ENCODE measurements around the gene CD247. TPM values are rescaled to one million over a fixed set of nuclear protein-coding genes. Genes with fewer than 3 reads are reported as not detected.
"Not testable (repeated sequence)": the region's sequence is repeated elsewhere in the genome, so short reads cannot be mapped to it uniquely, and the experiment has no call there.

The CD247 gene
- polyA plus RNA-seq, 2 of the 4 experiments (the other 2 are of a cell fraction), result 0.10 to 0.27 TPM

DNA sequence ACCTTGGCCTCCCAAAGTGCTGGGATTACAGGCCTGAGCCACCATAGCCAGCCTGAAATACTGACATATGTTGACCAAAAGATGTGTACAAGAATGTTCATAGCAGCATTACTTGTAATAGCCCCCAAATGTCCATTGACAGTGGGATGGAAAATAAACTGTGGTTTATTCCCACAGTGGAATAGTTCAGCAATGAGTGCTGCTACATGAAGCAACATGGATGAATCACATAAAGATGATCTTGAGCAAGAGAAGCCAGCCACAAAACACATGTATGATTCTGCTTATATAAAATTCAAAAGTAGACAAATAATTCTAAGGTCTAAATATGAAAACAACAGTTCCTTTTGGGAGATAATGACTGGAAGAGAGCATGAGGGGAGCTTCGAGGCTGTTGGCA is 44.4 kb upstream of the CD247 start:
- 41% methylated on average over 1 of the region's 1 CpG for WGBS (ENCODE audit: missing lambda C conversion rate)
- ChIA-PET POLR2A (no interaction called here), CTCF (interaction anchor here (0.6 to 1.3 kb wide), 3 partner anchors 12 to 652 kb away, joined by 3 to 4 read pairs (median 3); no protein-coding TSS in a partner anchor)
- Histone ChIP-seq H3K4me2 (no peak overlapping the region), H3K4me3 (no peak overlapping the region), H3K27ac (no peak overlapping the region), H3K4me1 (peaks cover 13% of the 10 kb centered on the region; the same call in 2 of the 3 replicates), H3K9me3 (no peaks in the 10 kb centered on the region)
- ATAC-seq, result no peak
- no peak for DNase-seq (ENCODE audit: low read depth in 1 of 2, low spot score in 1 of 2)
- TF ChIP-seq FOSB (CRISPR knock-in tag; IDR thresholded peaks at IDR 0.05), result no peak
- no peak for FAIRE-seq

DNA sequence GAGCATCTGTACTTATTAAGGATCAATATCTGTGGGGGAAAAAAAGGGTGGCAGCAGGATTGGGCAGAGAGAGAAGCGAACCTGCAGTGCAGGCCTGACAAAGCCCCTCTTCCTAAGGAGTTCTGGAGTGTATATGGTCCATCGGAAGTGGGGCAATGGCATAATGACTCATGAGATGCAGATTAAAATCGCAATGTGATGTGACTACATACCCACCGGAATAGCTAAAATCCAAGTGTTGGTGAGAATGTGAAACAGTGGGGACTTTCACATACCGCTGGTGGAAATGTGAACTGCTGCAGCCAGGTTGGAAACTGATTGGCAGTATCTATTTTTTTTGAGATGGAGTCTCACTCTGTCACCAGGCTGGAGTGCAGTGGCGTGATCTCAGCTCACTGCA is 43.4 kb upstream of the CD247 start:
- CTCF ChIA-PET, result interaction anchor here (1.0 to 1.2 kb wide), 3 partner anchors 13 to 161 kb away, joined by 3 read pairs; no protein-coding TSS in a partner anchor

GRCh38 chr1:167555971-167556714 is 37.8 kb upstream of the CD247 start:
- Histone ChIP-seq H3K4me3 (no peak overlapping the region), H3K4me2 (0 out of 3 replicates have a peak overlapping the region, but pooled peaks have one; percentile 2), H3K4me1 (peaks cover 9% of the 10 kb centered on the region; the same call in 1 of the 3 replicates), H3K9me3 (no peaks in the 10 kb centered on the region), H3K27ac (no peak overlapping the region)
- DNase-seq (ENCODE audit: low read depth in 1 of 2, low spot score in 1 of 2) (peak; percentile 72 to 79), ATAC-seq (peak in 1 of 2 experiments; percentile 41; a peak in 3 of 6 replicates), FAIRE-seq (peak; percentile 91)
- CTCF ChIA-PET, result interaction anchor here (0.6 to 3.6 kb wide), 22 partner anchors 9 to 337 kb away, joined by 3 to 28 read pairs (median 4); partner anchors contain the start of gene POU2F1
- TF ChIP-seq CHD2 (IDR thresholded peaks at IDR 0.05; ENCODE audit: low read length, partially characterized antibody) (no peak), RNF2 (IDR thresholded peaks at IDR 0.05; ENCODE audit: borderline replicate concordance, low read depth) (no peak), CEBPB (IDR thresholded peaks at IDR 0.05) (peak; percentile 69 to 87; a peak in 3 of 4 replicates), RAD21 (conservative IDR thresholded peaks at IDR 0.05 in 1 of 2, IDR thresholded peaks at IDR 0.05 in 1 of 2) (peak; percentile 58 to 61), FOSL2 (IDR thresholded peaks at IDR 0.05) (no peak), FOSL2 (CRISPR knock-in tag; IDR thresholded peaks at IDR 0.05) (no peak), KDM1A (IDR thresholded peaks at IDR 0.05; ENCODE audit: low read depth) (no peak), POLR2A (IDR thresholded peaks at IDR 0.05; ENCODE audit: low read length) (no peak), ZC3H11A (IDR thresholded peaks at IDR 0.05) (no peak), SMC3 (IDR thresholded peaks at IDR 0.05) (peak; percentile 66)
- TF ChIP-seq, protein P1, sequence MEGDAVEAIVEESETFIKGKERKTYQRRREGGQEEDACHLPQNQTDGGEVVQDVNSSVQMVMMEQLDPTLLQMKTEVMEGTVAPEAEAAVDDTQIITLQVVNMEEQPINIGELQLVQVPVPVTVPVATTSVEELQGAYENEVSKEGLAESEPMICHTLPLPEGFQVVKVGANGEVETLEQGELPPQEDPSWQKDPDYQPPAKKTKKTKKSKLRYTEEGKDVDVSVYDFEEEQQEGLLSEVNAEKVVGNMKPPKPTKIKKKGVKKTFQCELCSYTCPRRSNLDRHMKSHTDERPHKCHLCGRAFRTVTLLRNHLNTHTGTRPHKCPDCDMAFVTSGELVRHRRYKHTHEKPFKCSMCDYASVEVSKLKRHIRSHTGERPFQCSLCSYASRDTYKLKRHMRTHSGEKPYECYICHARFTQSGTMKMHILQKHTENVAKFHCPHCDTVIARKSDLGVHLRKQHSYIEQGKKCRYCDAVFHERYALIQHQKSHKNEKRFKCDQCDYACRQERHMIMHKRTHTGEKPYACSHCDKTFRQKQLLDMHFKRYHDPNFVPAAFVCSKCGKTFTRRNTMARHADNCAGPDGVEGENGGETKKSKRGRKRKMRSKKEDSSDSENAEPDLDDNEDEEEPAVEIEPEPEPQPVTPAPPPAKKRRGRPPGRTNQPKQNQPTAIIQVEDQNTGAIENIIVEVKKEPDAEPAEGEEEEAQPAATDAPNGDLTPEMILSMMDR (IDR thresholded peaks at IDR 0.05), result peak; percentile 85
- WGBS (ENCODE audit: missing lambda C conversion rate), result 2% methylated on average over 4 of the region's 5 CpGs
- POLR2A ChIA-PET, result no interaction called here

More for the DNA sequence above, 43.4 kb upstream of the CD247 start:
- no peak overlapping the region for H3K4me2 ChIP-seq
- TF ChIP-seq CHD2 (IDR thresholded peaks at IDR 0.05; ENCODE audit: low read length, partially characterized antibody), result no peak
- TF ChIP-seq EP300 (IDR thresholded peaks at IDR 0.05), result no peak
- no peak for TF ChIP-seq EHF (CRISPR knock-in tag; IDR thresholded peaks at IDR 0.05)
- no peak for TF ChIP-seq ELK1 (IDR thresholded peaks at IDR 0.05; ENCODE audit: low read depth, low read length)
- TF ChIP-seq ZC3H11A (IDR thresholded peaks at IDR 0.05), result no peak
- TF ChIP-seq, protein P2, sequence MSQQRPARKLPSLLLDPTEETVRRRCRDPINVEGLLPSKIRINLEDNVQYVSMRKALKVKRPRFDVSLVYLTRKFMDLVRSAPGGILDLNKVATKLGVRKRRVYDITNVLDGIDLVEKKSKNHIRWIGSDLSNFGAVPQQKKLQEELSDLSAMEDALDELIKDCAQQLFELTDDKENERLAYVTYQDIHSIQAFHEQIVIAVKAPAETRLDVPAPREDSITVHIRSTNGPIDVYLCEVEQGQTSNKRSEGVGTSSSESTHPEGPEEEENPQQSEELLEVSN (IDR thresholded peaks at IDR 0.05; ENCODE audit: borderline replicate concordance, low read depth), result no peak
- TF ChIP-seq RNF2 (IDR thresholded peaks at IDR 0.05; ENCODE audit: borderline replicate concordance, low read depth), result no peak
- 81% methylated on average over 6 of the region's 6 CpGs for WGBS (ENCODE audit: missing lambda C conversion rate)
- H3K27ac ChIP-seq, result no peak overlapping the region
- no peak for FAIRE-seq
- POLR2A ChIA-PET, result no interaction called here
- H3K4me3 ChIP-seq, result no peak overlapping the region
- peaks cover 13% of the 10 kb centered on the region; the same call in 2 of the 3 replicates for H3K4me1 ChIP-seq
- no peaks in the 10 kb centered on the region for H3K9me3 ChIP-seq
- no peak for DNase-seq (ENCODE audit: low read depth in 1 of 2, low spot score in 1 of 2)
- no peak for ATAC-seq

- WGBS (ENCODE audit: missing lambda C conversion rate), result 54% methylated on average over 1 of the region's 1 CpG
- DNase-seq (ENCODE audit: low read depth in 1 of 2, low spot score in 1 of 2); H3K27ac ChIP-seq; H3K9me3 ChIP-seq; POLR2A ChIA-PET; H3K4me2 ChIP-seq; H3K4me1 ChIP-seq; FAIRE-seq; H3K4me3 ChIP-seq; ATAC-seq: not testable (repeated sequence)
- CTCF ChIA-PET, result interaction anchor here (0.8 to 3.6 kb wide), 13 partner anchors 10 to 335 kb away, joined by 3 to 28 read pairs (median 5); partner anchors contain the start of gene POU2F1
Observed at GRCh38 chr1:167555072-167555471, 36.7 kb upstream of the CD247 start.
